ENCODE results near the gene IBTK.
A peak's percentile ranks its signal among the peaks of the same experiment; 100 is the strongest.

The IBTK gene

DNA sequence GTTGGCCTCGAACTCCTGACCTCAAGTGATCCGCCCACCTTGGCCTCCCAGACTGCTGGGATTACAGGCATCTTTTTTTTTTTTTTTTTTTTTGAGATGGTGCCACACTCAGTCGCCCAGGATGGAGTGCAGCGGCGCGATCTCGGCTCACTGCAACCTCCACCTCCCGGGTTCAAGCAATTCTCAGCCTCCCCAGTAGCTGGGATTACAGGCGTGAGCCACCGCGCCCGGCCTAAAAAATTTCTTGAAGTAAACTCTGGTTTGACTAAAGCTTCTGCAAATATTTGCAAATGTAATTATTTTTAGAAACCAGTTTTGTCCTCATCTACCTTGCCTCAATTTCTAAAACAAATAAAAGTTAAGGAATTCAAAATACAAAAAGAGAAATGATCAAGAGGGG is 1.2 kb downstream of the IBTK start:
- Histone ChIP-seq H2AFZ (ENCODE audit: low read length) (no peak overlapping the region), H3K4me3 (ENCODE audit: low read depth, low read length, poor library complexity, severe bottlenecking) (peak overlapping the region; percentile 92), H3K27ac (ENCODE audit: low read depth, low read length, poor library complexity, severe bottlenecking) (peak overlapping the region; percentile 25), H4K20me1 (ENCODE audit: insufficient read depth, low read length) (no peaks in the 10 kb centered on the region), H3K27me3 (ENCODE audit: insufficient read depth, low read length) (no peaks in the 10 kb centered on the region), H3K4me1 (ENCODE audit: insufficient read depth, low read length, severe bottlenecking) (peaks cover 32% of the 10 kb centered on the region), H3K9me3 (ENCODE audit: low read length) (no peaks in the 10 kb centered on the region), H3K9me2 (ENCODE audit: low read depth, low read length) (no peaks in the 10 kb centered on the region), H3K36me3 (ENCODE audit: insufficient read depth, low read length) (no peaks in the 10 kb centered on the region; the same call in 1 of the 2 replicates), H3F3A (ENCODE audit: insufficient read depth, low read length) (no peaks in the 10 kb centered on the region), H3K9ac (ENCODE audit: low read length) (peak overlapping the region; percentile 90), H3K4me2 (ENCODE audit: low read length) (peak overlapping the region; percentile 87), H3K79me2 (ENCODE audit: insufficient read depth, low read length) (peaks cover 41% of the 10 kb centered on the region)
- TF ChIP-seq EZH2 (IDR thresholded peaks at IDR 0.05; ENCODE audit: borderline replicate concordance, low read length): no peak
- TF ChIP-seq, protein P1, sequence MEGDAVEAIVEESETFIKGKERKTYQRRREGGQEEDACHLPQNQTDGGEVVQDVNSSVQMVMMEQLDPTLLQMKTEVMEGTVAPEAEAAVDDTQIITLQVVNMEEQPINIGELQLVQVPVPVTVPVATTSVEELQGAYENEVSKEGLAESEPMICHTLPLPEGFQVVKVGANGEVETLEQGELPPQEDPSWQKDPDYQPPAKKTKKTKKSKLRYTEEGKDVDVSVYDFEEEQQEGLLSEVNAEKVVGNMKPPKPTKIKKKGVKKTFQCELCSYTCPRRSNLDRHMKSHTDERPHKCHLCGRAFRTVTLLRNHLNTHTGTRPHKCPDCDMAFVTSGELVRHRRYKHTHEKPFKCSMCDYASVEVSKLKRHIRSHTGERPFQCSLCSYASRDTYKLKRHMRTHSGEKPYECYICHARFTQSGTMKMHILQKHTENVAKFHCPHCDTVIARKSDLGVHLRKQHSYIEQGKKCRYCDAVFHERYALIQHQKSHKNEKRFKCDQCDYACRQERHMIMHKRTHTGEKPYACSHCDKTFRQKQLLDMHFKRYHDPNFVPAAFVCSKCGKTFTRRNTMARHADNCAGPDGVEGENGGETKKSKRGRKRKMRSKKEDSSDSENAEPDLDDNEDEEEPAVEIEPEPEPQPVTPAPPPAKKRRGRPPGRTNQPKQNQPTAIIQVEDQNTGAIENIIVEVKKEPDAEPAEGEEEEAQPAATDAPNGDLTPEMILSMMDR (IDR thresholded peaks at IDR 0.05; ENCODE audit: low read length): no peak

DNA sequence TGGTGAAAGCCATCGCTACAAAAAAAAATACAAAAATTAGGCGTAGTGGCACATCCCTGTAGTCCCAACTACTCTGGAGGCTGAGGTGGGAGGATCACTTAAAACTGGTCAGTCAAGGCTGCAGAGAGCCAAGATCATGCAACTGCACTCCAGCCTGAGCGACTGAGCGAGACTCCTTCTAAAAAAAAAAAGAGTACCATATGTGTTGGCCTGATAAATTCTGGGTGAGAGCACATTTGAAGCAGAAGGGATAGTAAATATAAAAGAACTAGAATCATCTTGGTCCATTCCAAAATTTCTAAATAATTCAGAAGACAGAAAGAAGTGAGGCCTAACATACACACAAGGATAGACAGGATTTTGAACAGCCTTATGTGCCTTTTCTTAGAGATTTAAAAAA is 2.2 kb downstream of the IBTK start:
- 0 out of 2 replicates have a peak overlapping the region, but pooled peaks have one; percentile 14 for H3K4me2 ChIP-seq (ENCODE audit: low read length)
- no peaks in the 10 kb centered on the region for H3K9me2 ChIP-seq (ENCODE audit: low read depth, low read length)
- H3K27me3 ChIP-seq (ENCODE audit: insufficient read depth, low read length): no peaks in the 10 kb centered on the region
- H3K27ac ChIP-seq (ENCODE audit: low read depth, low read length, poor library complexity, severe bottlenecking): no peak overlapping the region
- no peaks in the 10 kb centered on the region for H4K20me1 ChIP-seq (ENCODE audit: insufficient read depth, low read length)
- TF ChIP-seq, protein P1 (IDR thresholded peaks at IDR 0.05; ENCODE audit: low read length): no peak
- TF ChIP-seq EZH2 (IDR thresholded peaks at IDR 0.05; ENCODE audit: borderline replicate concordance, low read length): no peak
- H3F3A ChIP-seq (ENCODE audit: insufficient read depth, low read length): no peaks in the 10 kb centered on the region
- no peak overlapping the region for H3K9ac ChIP-seq (ENCODE audit: low read length)
- no peak overlapping the region for H3K4me3 ChIP-seq (ENCODE audit: low read depth, low read length, poor library complexity, severe bottlenecking)
- peaks cover 32% of the 10 kb centered on the region for H3K4me1 ChIP-seq (ENCODE audit: insufficient read depth, low read length, severe bottlenecking)
- H3K36me3 ChIP-seq (ENCODE audit: insufficient read depth, low read length): no peaks in the 10 kb centered on the region; the same call in 1 of the 2 replicates
- no peak overlapping the region for H2AFZ ChIP-seq (ENCODE audit: low read length)
- no peaks in the 10 kb centered on the region for H3K9me3 ChIP-seq (ENCODE audit: low read length)
- H3K79me2 ChIP-seq (ENCODE audit: insufficient read depth, low read length): peaks cover 46% of the 10 kb centered on the region

DNA sequence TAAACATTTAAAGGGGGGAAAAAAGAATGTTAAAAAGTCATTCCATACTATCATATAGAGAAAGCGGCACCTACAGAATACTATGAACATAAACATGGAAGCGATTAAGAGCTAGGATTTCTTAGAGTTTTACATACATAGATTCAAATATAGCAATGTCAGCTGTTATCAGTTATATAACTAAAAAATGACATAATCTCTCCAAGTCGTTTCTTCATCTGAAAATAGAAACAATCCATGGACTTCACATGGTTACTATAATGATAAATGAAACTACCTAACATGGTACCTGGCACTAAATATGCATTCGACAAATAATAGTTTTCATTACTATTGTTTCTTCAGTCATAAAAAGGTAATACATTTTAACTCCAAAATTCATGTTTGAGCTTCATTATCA is 3.7 kb downstream of the IBTK start:
- no peak overlapping the region for H2AFZ ChIP-seq (ENCODE audit: low read length)
- no peaks in the 10 kb centered on the region for H3K9me2 ChIP-seq (ENCODE audit: low read depth, low read length)
- H3K27ac ChIP-seq (ENCODE audit: low read depth, low read length, poor library complexity, severe bottlenecking): no peak overlapping the region
- H3K4me2 ChIP-seq (ENCODE audit: low read length): no peak overlapping the region
- TF ChIP-seq, protein P1 (IDR thresholded peaks at IDR 0.05; ENCODE audit: low read length): no peak
- no peak for TF ChIP-seq EZH2 (IDR thresholded peaks at IDR 0.05; ENCODE audit: borderline replicate concordance, low read length)
- no peak overlapping the region for H3K9ac ChIP-seq (ENCODE audit: low read length)
- no peaks in the 10 kb centered on the region for H4K20me1 ChIP-seq (ENCODE audit: insufficient read depth, low read length)
- peaks cover 9% of the 10 kb centered on the region for H3K36me3 ChIP-seq (ENCODE audit: insufficient read depth, low read length)
- peaks cover 32% of the 10 kb centered on the region for H3K4me1 ChIP-seq (ENCODE audit: insufficient read depth, low read length, severe bottlenecking)
- H3K4me3 ChIP-seq (ENCODE audit: low read depth, low read length, poor library complexity, severe bottlenecking): no peak overlapping the region
- H3K79me2 ChIP-seq (ENCODE audit: insufficient read depth, low read length): peaks cover 53% of the 10 kb centered on the region
- no peaks in the 10 kb centered on the region for H3K9me3 ChIP-seq (ENCODE audit: low read length)
- H3K27me3 ChIP-seq (ENCODE audit: insufficient read depth, low read length): no peaks in the 10 kb centered on the region
- H3F3A ChIP-seq (ENCODE audit: insufficient read depth, low read length): no peaks in the 10 kb centered on the region

All from OCI-LY1 (cell line).